WERI-Rb-1 (cell line): ENCODE results near the gene TEKT5.
A peak's percentile ranks its signal among the peaks of the same experiment; 100 is the strongest.

Experiments
- DNase-seq: peaks from one replicate; pipeline ENCODE4 v3.0.0-alpha.2; 2020
- H3K27ac ChIP-seq: fragments of 250-450 bp; sonication (Bioruptor Pico); 2 replicates; pipeline ENCODE4 v1.5.1; 2020; ENCODE audit warnings: mild to moderate bottlenecking, moderate library complexity
- H3K27me3 ChIP-seq: fragments of 250-450 bp; sonication (Bioruptor Pico); 2 replicates; pipeline ENCODE4 v1.5.1; 2021; ENCODE audit warnings: mild to moderate bottlenecking, low read depth, moderate library complexity; ENCODE audit not compliant: insufficient read depth, severe bottlenecking
- H3K36me3 ChIP-seq: fragments of 250-450 bp; sonication (Bioruptor Pico); 2 replicates; pipeline ENCODE4 v1.5.1; 2020; ENCODE audit warnings: mild to moderate bottlenecking, moderate library complexity
- H3K4me3 ChIP-seq: 2 replicates; pipeline ENCODE4 v1.5.1; 2011; ENCODE audit warnings: low read depth, mild to moderate bottlenecking, control low read depth, low read length
- H3K9me3 ChIP-seq: fragments of 250-450 bp; sonication (Bioruptor Pico); 2 replicates; pipeline ENCODE4 v1.5.1; 2021; ENCODE audit warnings: mild to moderate bottlenecking, moderate library complexity; ENCODE audit not compliant: severe bottlenecking
- TF ChIP-seq, protein P1 (sequence below): IDR thresholded peaks from 2 replicates; pipeline ENCODE4 v1.5.1; 2011; ENCODE audit warnings: low read depth, mild to moderate bottlenecking, control low read depth, inconsistent platforms, low read length

TEKT5 gene

GRCh38 chr16:10692470-10692869 lies 2.3 kb downstream of the TEKT5 start:
- DNase-seq: no peak
- Histone ChIP-seq H3K9me3 (no peaks in the 10 kb centered on the region), H3K27ac (no peak overlapping the region), H3K36me3 (no peaks in the 10 kb centered on the region), H3K27me3 (no peaks in the 10 kb centered on the region), H3K4me3 (no peak overlapping the region)
- TF ChIP-seq, protein P1, sequence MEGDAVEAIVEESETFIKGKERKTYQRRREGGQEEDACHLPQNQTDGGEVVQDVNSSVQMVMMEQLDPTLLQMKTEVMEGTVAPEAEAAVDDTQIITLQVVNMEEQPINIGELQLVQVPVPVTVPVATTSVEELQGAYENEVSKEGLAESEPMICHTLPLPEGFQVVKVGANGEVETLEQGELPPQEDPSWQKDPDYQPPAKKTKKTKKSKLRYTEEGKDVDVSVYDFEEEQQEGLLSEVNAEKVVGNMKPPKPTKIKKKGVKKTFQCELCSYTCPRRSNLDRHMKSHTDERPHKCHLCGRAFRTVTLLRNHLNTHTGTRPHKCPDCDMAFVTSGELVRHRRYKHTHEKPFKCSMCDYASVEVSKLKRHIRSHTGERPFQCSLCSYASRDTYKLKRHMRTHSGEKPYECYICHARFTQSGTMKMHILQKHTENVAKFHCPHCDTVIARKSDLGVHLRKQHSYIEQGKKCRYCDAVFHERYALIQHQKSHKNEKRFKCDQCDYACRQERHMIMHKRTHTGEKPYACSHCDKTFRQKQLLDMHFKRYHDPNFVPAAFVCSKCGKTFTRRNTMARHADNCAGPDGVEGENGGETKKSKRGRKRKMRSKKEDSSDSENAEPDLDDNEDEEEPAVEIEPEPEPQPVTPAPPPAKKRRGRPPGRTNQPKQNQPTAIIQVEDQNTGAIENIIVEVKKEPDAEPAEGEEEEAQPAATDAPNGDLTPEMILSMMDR: no peak

GRCh38 chr16:10688726-10689125 lies 6.0 kb downstream of the TEKT5 start:
- H3K27ac ChIP-seq: no peak overlapping the region
- no peak for DNase-seq
- H3K4me3 ChIP-seq: no peak overlapping the region
- no peaks in the 10 kb centered on the region for H3K36me3 ChIP-seq
- no peaks in the 10 kb centered on the region for H3K9me3 ChIP-seq
- TF ChIP-seq, protein P1: no peak
- H3K27me3 ChIP-seq: no peaks in the 10 kb centered on the region

DNA sequence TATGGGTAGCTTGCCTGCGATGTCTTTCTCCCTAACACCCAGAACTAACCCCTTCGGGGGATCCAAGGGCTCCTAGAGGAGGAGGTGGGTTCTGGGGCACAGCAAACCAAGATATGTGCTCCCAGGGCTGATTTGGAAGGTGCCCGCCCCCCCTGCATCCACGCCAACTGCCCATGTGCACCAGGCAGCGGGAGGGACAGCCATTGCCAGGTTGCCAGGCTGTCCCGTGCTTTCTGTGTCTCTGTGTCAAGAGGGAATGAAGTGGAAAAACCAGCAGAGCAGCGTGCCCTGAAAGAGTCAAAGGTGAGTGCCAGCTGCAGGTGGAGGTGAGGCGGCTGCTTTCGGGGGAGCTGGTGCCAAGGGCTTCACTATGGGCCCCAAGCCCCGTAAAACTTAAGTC lies 6.4 kb downstream of the TEKT5 start:
- TF ChIP-seq, protein P1: no peak
- Histone ChIP-seq H3K4me3 (no peak overlapping the region), H3K27me3 (no peaks in the 10 kb centered on the region), H3K27ac (no peak overlapping the region), H3K9me3 (no peaks in the 10 kb centered on the region), H3K36me3 (no peaks in the 10 kb centered on the region)
- no peak for DNase-seq

GRCh38 chr16:10685709-10686108 lies 9.0 kb downstream of the TEKT5 start:
- TF ChIP-seq, protein P1: no peak
- H3K27me3 ChIP-seq: no peaks in the 10 kb centered on the region
- DNase-seq: no peak
- H3K9me3 ChIP-seq: no peaks in the 10 kb centered on the region
- no peaks in the 10 kb centered on the region for H3K36me3 ChIP-seq
- no peak overlapping the region for H3K4me3 ChIP-seq
- no peak overlapping the region for H3K27ac ChIP-seq

DNA sequence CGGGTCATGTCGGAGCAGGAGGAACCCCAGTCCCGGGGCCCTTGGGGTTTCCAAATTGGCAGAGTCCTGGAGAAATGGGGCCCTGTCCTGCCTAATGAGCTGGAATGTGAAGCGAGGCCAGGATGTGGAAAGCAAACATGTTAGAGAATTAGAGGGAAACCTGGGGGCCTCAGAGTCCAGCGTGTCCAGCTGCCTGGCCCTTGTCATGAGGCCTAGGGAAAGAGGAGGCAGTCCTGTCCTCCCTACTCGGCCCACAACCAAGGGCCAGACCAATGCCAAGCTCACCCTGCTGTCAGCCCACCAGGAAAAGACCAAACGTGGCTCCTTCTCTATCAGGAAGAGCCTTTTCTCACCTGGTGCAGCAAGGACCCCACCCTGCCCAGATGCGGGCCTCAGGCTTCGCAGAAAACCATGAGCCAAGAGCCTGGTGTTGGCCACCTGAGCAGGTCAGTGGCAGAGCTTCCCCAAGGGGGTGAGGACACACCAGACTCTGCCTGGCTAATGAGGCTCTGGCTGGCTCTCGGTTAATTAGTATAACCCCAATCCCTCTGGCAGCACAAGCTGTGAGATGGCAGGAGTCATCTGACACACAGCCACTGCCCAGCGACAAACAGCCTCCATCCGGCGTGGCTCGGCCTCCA lies 10.1 kb downstream of the TEKT5 start:
- Histone ChIP-seq H3K9me3 (no peaks in the 10 kb centered on the region), H3K4me3 (no peak overlapping the region), H3K36me3 (no peaks in the 10 kb centered on the region), H3K27me3 (no peaks in the 10 kb centered on the region), H3K27ac (no peak overlapping the region)
- TF ChIP-seq, protein P1: no peak
- DNase-seq: no peak

DNA sequence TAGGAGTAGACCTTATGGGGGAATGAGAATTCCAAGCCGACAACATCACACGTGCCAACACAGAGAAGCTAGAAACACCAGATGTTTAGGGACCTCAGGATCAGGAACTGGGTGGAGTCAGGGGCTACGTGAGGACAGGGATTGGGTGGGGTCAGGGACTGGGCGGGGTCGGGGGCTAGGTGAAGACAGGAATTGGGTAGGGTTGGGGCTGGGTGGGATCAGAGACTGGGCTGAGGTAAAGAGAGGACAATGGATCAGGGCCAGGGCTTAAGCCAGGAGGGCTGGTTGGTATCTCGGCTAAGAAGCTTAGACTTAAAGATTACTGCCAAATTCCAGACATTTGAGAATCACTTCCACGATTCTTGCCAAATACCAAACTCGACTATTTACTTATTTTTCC lies 11.6 kb downstream of the TEKT5 start:
- Histone ChIP-seq H3K4me3 (no peak overlapping the region), H3K9me3 (no peaks in the 10 kb centered on the region), H3K27me3 (no peaks in the 10 kb centered on the region), H3K36me3 (no peaks in the 10 kb centered on the region), H3K27ac (peak overlapping the region; percentile 35)
- TF ChIP-seq, protein P1: no peak
- peak; percentile 93 for DNase-seq
